Activated T-cell treated with anti-CD3 and anti-CD28 coated beads for 24 hours (primary cell): ENCODE measurements around the gene KIF5A.

Source experiments
- DNase-seq: peaks from one replicate; pipeline ENCODE4 v3.0.0-alpha.2; 2020; ENCODE audit warnings: low read depth

The KIF5A gene

GRCh38 chr12:57632073-57632957 lies 82.5 kb downstream of the KIF5A start:
- DNase-seq: no peak

GRCh38 chr12:57632958-57633840 lies 83.4 kb downstream of the KIF5A start, which contains the start of gene B4GALNT1:
B4GALNT1 (minus strand) TSS chr12:57633201; CDS start chr12:57632132, 1,069 bp downstream.
- DNase-seq: peak; percentile 57
